MM.1S (cell line): Measurements from ENCODE around the gene ELMOD1.
"Not testable (repeated sequence)": the region's sequence is repeated elsewhere in the genome, so short reads cannot be mapped to it uniquely, and the experiment has no call there.

Experiments used
- DNase-seq: peaks from one replicate; pipeline ENCODE4 v3.0.0-alpha.2; 2015
- H2AFZ ChIP-seq: fragments of 300-600 bp; sonication (generic); 2 replicates; pipeline ENCODE4 v1.6.0; 2016; ENCODE audit warnings: antibody characterized with exemption, low read length
- H3F3A ChIP-seq: fragments of 300-600 bp; sonication (generic); 2 replicates; pipeline ENCODE4 v1.6.1; 2016; ENCODE audit warnings: mild to moderate bottlenecking, antibody characterized with exemption, low read length, moderate library complexity, mixed read lengths; ENCODE audit not compliant: insufficient read depth
- H3K27ac ChIP-seq: fragments of 300-600 bp; sonication (generic); 2 replicates; pipeline ENCODE4 v1.5.1; 2016; ENCODE audit warnings: mild to moderate bottlenecking, low read length
- H3K27me3 ChIP-seq: fragments of 300-600 bp; sonication (generic); replicated peaks from 2 replicates; pipeline ENCODE4 v1.6.0; 2016; ENCODE audit warnings: low read length; ENCODE audit not compliant: insufficient read depth
- H3K36me3 ChIP-seq: fragments of 300-600 bp; sonication (generic); replicated peaks from 2 replicates; pipeline ENCODE4 v1.6.1; 2016; ENCODE audit warnings: mild to moderate bottlenecking, low read length, mixed read lengths; ENCODE audit not compliant: insufficient read depth
- H3K4me1 ChIP-seq: fragments of 300-600 bp; sonication (generic); 2 replicates; pipeline ENCODE4 v1.6.1; 2016; ENCODE audit warnings: low read length, mixed read lengths
- H3K4me2 ChIP-seq: fragments of 300-600 bp; sonication (generic); 2 replicates; pipeline ENCODE4 v1.6.0; 2016; ENCODE audit warnings: low read depth, low read length
- H3K4me3 ChIP-seq: fragments of 300-600 bp; sonication (generic); 2 replicates; pipeline ENCODE4 v1.5.1; 2016; ENCODE audit warnings: low read length, mixed read lengths
- H3K79me2 ChIP-seq: fragments of 300-600 bp; sonication (generic); 2 replicates; pipeline ENCODE4 v1.6.1; 2016; ENCODE audit warnings: mixed run types, low read length, mixed read lengths
- H3K9ac ChIP-seq: fragments of 300-600 bp; sonication (generic); 2 replicates; pipeline ENCODE4 v1.6.1; 2016; ENCODE audit warnings: low read length, mixed read lengths
- H3K9me2 ChIP-seq: fragments of 300-600 bp; sonication (generic); replicated peaks from 2 replicates; pipeline ENCODE4 v1.6.1; 2016; ENCODE audit warnings: mild to moderate bottlenecking, low read length, mixed read lengths; ENCODE audit not compliant: insufficient read depth
- H3K9me3 ChIP-seq: fragments of 300-600 bp; sonication (generic); replicated peaks from 2 replicates; pipeline ENCODE4 v1.6.1; 2016; ENCODE audit warnings: mild to moderate bottlenecking, low read length, mixed read lengths; ENCODE audit not compliant: insufficient read depth
- H4K20me1 ChIP-seq: fragments of 300-600 bp; sonication (generic); 2 replicates; pipeline ENCODE4 v1.6.1; 2016; ENCODE audit warnings: mild to moderate bottlenecking, low read length, moderate library complexity, mixed read lengths; ENCODE audit not compliant: insufficient read depth
- EZH2 ChIP-seq: fragments of 300-600 bp; sonication (generic); optimal IDR thresholded peaks from 2 replicates; pipeline ENCODE3; 2017; ENCODE audit warnings: low read depth, mild to moderate bottlenecking, antibody characterized with exemption, low read length, mixed read lengths
- EZH2phosphoT487 ChIP-seq: fragments of 300-600 bp; sonication (generic); IDR thresholded peaks from 2 replicates; pipeline ENCODE4 v1.6.1; 2018; ENCODE audit warnings: antibody characterized with exemption, low read length
- TF ChIP-seq, protein P1 (sequence below): fragments of 300-600 bp; sonication (generic); IDR thresholded peaks from 2 replicates; pipeline ENCODE4 v1.5.1; 2016; ENCODE audit warnings: antibody characterized with exemption, low read length, mixed read lengths

ELMOD1 gene

DNA sequence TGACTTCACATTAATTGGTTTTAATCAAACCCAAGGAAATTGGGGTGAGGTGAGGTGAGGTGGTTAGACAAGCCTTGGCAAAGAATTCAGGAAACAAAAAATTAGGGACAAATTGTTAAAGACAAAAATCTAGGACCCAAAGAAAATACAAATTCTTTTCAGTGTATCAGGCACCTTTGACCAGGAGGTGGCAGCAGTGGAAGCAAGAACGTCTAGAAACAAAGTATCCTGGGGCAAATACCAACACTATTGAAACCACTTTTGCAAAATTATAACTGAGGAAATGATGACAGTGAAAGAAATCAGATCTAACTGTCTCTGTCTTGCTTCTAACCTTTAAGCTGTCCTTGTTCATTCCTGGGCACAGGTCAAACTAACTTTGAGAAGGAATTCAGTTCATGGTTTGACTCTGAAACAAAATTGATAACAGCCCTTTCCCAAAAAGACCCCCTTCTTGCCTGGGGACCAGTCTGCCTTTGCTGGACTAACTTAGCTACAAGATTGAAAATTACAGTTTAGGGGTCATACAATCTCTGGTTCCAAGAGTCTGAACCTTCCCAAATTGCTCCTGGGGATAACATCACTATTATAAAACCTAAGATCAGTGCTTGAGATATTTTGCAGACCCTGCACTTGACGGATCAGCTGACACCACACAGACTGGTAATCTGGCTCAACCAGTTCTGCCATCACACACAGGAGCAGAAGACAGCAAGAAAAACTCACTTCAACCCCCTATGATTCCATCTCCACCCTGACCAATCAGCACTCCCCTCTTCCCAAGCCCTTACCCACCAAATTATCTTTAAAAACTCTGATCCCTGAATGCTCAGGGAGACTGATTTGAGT lies 14.2 kb upstream of the ELMOD1 start:
- H4K20me1 ChIP-seq, H3K79me2 ChIP-seq, H3K27ac ChIP-seq, H3K4me2 ChIP-seq, H3F3A ChIP-seq, H3K9me2 ChIP-seq, H3K36me3 ChIP-seq, H3K9ac ChIP-seq, H3K4me3 ChIP-seq, H3K27me3 ChIP-seq, H3K4me1 ChIP-seq, H2AFZ ChIP-seq, H3K9me3 ChIP-seq: not testable (repeated sequence)
- TF ChIP-seq, protein P1, sequence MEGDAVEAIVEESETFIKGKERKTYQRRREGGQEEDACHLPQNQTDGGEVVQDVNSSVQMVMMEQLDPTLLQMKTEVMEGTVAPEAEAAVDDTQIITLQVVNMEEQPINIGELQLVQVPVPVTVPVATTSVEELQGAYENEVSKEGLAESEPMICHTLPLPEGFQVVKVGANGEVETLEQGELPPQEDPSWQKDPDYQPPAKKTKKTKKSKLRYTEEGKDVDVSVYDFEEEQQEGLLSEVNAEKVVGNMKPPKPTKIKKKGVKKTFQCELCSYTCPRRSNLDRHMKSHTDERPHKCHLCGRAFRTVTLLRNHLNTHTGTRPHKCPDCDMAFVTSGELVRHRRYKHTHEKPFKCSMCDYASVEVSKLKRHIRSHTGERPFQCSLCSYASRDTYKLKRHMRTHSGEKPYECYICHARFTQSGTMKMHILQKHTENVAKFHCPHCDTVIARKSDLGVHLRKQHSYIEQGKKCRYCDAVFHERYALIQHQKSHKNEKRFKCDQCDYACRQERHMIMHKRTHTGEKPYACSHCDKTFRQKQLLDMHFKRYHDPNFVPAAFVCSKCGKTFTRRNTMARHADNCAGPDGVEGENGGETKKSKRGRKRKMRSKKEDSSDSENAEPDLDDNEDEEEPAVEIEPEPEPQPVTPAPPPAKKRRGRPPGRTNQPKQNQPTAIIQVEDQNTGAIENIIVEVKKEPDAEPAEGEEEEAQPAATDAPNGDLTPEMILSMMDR = peak; percentile 71
- DNase-seq = peak; percentile 56

DNA sequence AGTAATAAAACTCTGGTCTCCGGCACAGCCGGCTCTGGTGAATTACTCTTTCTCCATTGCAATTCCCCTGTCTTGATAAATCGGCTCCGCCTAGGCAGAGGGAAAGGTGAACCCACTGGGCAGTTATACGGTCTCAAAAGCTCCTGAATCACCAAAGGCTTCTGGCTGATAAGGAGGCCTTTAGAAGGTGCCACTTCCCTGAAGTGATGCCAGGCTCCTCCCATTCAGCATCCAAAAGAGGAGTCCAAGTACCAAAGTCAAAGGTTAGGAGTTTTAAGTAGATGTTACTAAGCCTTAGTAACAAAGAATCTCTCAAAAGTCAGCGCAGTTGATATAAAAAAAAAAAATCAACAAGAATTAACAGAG lies 13.6 kb upstream of the ELMOD1 start:
- Histone ChIP-seq H3K4me1 (0 out of 2 replicates have a peak, but pooled peaks cover 3% of the 10 kb centered on the region), H3K27me3 (no peaks in the 10 kb centered on the region), H3K79me2 (no peaks in the 10 kb centered on the region), H3K4me3 (no peak overlapping the region), H2AFZ (no peak overlapping the region), H3K4me2 (no peak overlapping the region), H4K20me1 (no peaks in the 10 kb centered on the region), H3K27ac (no peak overlapping the region), H3K9ac (no peak overlapping the region), H3F3A (no peaks in the 10 kb centered on the region), H3K9me3 (no peaks in the 10 kb centered on the region), H3K36me3 (no peaks in the 10 kb centered on the region), H3K9me2 (no peaks in the 10 kb centered on the region)
- TF ChIP-seq EZH2 (no peak), EZH2phosphoT487 (no peak)
- TF ChIP-seq, protein P1 = no peak
- DNase-seq = no peak

DNA sequence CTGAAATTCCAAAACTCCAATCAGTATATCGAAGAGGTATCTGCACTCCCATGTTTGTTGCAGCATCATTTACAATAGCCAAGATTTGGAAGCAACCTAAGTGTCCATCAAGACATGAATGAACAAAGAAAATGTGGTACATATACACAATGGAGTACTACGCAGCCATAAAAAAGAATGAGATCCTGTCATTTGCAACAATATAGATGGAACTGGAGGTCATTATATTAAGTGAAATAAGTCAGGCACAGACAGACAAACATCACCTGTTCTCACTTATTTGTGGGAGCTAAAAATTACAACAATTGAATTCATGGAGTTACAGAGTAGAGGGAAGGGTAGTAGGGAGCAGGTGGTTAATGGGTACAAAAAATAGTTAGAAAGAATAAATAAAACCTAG lies 11.8 kb upstream of the ELMOD1 start:
- H3K9ac ChIP-seq, H2AFZ ChIP-seq, H3K79me2 ChIP-seq, H3K9me3 ChIP-seq, H3K9me2 ChIP-seq, H4K20me1 ChIP-seq, H3K4me3 ChIP-seq, H3K27ac ChIP-seq, H3K27me3 ChIP-seq, DNase-seq, H3K4me2 ChIP-seq, H3K36me3 ChIP-seq: not testable (repeated sequence)
- Histone ChIP-seq H3K4me1 (peaks cover 17% of the 10 kb centered on the region), H3F3A (peaks cover 16% of the 10 kb centered on the region)

- H3K4me2 ChIP-seq = no peak overlapping the region
- H3K9me2 ChIP-seq = no peaks in the 10 kb centered on the region
- H3K4me3 ChIP-seq = no peak overlapping the region
- H3K27me3 ChIP-seq = no peaks in the 10 kb centered on the region
- no peaks in the 10 kb centered on the region for H4K20me1 ChIP-seq
- TF ChIP-seq, protein P1 = no peak
- TF ChIP-seq EZH2phosphoT487 (no peak), EZH2 (no peak)
- H3K9me3 ChIP-seq = no peaks in the 10 kb centered on the region
- H3K79me2 ChIP-seq = no peaks in the 10 kb centered on the region
- no peak overlapping the region for H2AFZ ChIP-seq
- no peak overlapping the region for H3K27ac ChIP-seq
- H3F3A ChIP-seq = peaks cover 20% of the 10 kb centered on the region
- DNase-seq = no peak
- H3K9ac ChIP-seq = no peak overlapping the region
- peaks cover 26% of the 10 kb centered on the region for H3K4me1 ChIP-seq
- H3K36me3 ChIP-seq = no peaks in the 10 kb centered on the region
Measured at GRCh38 chr11:107581147-107581546, 9.8 kb upstream of the ELMOD1 start.
